Stimulated activated CD8-positive, alpha-beta memory T cell treated with anti-CD3 and anti-CD28 coated beads, Interleukin-7, amount 100 ng/mL, for 1 hour (primary cell): ENCODE measurements around the gene SEMA4D.

Experiments used
- DNase-seq, 2 donors: peaks; one replicate each; pipeline ENCODE4 v3.0.0-alpha.2; 2020; ENCODE audit warnings: low read depth in 2 of 2

Gene SEMA4D

DNA sequence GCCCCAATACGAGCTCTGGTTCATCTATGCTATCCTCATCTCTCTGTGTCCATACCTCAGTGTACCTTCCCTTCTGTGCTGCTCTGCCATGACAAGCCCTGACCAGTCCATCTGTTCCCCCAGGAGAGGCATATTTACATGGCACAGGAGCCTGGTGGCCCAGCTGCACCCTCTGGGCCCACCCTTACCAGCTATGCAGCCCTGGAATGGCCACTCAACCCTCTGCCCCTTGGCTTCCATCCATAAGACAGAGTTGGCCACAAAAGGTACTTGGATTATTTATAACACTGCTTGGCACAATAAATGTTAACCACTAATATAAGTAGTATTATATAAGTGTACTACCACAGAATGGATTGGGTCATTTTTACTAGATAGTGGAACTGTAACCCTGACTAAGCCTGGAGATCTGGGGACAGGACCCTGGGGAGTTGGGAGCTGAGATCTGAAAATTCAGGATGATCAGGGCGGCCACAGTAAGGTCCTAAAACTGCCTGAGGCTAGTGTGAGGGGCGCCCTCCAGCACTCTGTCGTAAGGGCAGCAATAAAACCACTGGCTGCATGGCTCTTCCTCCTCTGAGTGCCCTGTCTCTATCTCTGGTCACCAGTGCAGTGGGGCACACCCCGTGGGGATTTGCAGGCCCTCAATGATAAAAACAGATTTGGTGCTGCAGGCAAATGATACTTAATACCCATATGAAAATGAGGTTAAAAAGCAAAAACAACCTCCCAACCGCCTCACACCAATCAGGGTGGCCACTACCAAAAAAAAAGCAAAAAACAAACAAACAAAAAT, 65.8 kb downstream of the SEMA4D start:
- no peak for DNase-seq

DNA sequence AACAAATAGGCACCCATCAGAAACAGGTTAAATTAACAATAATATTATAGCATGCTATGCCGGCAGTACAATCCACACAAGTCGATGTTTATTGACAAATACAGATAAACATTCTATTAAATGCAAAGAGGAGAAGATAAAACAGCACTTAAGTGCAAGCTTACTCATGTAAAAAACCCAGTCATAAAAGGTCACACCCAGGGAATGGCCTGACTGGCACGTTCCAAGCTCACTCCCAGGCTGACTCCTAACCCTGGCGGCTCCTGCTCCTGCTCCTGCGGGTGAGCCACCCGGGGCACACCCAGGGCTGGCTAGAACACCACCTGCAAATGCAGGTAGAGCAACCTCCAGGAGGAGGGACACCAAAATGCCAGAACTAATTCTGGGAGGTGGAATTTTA, 66.9 kb downstream of the SEMA4D start:
- no peak for DNase-seq

- no peak for DNase-seq
Measured at GRCh38 chr9:89428901-89429890, 68.7 kb downstream of the SEMA4D start.

DNA sequence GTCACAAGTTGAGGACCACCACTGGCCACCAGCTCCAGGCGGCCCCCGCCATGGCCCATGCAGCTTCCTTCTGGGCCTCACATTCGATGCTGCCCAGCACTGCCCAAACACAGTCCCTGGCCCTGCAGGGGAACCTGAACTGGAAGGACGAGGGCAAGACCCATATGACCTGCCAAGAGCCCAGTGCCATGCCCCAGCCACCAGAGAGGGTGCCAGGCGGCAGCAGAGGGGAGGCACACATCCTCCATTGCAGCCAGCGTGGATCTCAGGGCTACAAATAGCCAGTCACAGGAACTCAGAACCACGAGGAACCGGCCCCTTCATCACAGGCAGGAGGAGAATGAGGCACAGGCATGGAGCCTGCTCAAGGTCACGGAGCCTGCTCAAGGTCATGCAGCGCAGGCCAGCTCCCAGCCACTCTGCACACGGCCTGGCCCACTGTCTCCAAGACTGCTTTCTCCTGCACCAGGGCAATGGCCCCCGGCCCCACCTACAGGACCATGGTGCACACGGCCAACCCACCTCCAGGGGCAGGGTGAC, 69.6 kb downstream of the SEMA4D start:
- no peak for DNase-seq

DNA sequence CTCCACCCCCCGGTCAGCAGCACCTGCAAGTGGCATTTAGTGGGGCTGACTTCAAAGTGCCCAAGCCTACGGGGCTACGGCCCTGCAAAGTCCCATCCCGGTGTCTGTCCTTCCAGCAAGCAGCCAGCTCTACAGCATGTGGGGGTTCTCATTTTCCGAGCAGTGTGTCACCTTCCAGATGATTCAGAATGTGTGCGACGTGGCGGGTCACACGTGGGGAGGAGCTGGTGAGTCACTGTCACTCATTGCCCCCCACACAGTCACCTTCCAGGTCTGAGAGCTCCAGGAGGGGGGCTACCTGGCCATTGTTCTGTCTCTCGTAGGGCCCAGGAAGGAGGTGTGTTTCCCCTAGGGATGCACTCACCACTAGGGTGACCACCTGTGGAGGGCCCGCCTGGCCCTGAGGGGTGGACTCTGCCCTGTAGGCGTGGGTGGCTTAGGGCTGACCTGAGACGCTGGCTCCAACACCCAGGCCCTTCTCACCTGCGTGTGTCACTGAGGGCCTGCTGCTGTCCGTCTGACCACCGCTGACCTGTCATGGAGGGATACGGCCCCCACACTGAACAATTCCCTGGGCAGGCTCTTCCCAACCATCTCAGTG, 70.2 kb downstream of the SEMA4D start:
- peak; percentile 54 to 61 for DNase-seq

DNA sequence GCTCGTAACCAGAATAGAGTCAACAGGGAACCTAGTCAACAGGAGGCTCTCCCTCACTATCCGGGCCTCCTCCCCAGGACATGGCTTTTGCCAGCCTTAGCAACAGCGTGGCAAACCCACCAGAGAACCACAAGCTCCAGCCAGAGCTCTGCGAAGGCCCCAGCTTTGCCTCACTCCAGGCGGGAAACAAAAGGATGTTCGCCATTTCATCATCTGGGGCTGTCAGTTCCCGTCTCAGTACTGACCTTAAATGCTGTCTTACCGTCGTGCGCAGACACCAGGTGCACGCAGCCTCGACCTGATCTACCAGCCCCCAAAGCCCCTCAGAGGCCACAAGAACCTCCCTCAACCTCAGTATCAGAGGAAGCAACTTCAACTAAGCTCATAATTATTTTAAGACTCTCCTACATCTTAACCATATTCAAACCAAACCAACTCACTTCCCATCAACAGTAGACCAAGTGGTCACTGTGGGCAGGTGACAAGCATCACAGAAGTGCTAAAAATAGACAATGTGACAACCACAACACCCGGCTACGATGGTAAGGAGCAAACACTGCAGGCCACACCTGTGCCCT, 71.4 kb downstream of the SEMA4D start:
- no peak for DNase-seq

DNA sequence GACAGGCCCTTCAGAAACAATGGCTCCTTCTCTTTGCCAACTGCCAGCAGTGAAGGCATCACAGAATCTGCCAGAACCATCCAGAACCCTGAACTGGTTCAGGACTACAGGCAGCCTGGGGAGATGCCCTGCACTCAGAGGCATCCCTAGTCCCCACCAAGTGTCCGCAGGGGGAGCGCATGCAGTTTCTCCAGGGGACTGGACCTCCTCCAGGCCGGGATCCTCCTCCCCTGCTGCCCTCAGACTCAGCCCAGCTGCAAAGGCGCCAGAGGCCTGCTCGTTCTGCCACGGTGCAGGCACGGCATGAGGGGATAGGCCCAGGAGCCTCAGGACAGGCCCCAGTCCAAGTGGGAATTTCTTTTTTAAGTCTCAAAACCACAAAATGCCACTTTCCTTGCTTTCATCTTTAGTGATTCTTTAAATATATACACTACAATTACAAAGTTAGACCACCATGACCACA, 72.0 kb downstream of the SEMA4D start:
- DNase-seq = no peak

GRCh38 chr9:89425024-89425805, 72.7 kb downstream of the SEMA4D start:
- DNase-seq = no peak

- no peak for DNase-seq
Measured at GRCh38 chr9:89422151-89422975, 75.5 kb downstream of the SEMA4D start.

DNA sequence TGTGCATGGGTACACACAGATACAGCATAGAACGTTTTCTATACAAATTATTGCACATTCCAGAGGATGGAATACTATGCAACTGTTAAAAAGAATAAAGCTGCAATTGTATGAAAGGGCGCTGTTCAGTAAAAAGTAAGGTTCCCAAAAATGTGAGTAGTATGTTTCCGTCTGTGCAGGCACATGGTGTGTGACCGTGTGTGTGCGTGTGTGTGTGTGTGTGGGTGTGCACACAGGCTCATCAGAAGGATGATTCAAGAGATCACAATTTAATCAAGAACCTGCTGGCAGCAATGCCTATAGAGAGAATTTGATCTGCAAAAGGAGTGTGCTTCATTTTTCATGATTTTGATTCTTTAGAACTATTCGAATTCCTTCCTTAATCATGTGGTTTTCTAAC, 76.3 kb downstream of the SEMA4D start:
- DNase-seq = no peak

- no peak for DNase-seq
Measured at GRCh38 chr9:89420397-89421178, 77.3 kb downstream of the SEMA4D start.

DNA sequence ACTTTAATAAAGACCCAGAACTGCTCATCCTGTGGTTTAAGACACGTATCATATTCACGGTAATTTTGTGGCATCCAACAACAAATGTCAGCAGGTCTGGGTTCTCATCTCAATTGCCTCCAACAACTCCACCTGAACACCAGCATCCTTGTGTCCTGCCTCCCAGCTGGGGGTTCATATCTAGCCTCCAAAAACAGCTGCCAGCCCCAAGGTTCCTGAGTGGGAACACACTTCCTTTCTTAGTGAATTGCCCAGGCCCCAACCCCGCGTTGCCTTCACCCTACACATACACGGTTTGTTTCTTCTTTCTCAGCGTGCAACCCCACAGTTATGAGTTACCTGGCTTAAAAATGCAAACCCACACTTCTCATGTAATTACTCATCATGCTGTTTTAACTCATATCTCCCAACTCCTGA, 77.9 kb downstream of the SEMA4D start:
- no peak for DNase-seq

- peak in 1 of 2 donors; percentile 48 for DNase-seq
Measured at GRCh38 chr9:89418882-89419640, 78.9 kb downstream of the SEMA4D start.

DNA sequence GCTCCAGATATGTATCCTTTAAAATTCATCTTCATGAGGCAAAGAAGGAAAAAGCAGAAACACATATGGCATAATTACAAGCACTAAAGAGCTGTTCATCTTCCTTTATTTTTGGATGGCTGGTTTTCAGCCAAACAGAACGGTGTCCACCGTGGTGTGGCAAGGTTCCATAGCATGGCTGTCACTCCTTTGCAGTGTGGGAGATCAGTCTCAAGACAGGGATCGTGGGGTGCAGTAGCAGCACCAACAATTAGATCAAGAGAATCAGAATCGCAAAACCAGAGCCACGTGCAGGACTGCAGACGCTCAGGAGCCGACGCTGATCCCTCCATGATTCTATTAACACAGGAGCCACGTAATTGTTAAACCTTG, 79.5 kb downstream of the SEMA4D start:
- DNase-seq = no peak

DNA sequence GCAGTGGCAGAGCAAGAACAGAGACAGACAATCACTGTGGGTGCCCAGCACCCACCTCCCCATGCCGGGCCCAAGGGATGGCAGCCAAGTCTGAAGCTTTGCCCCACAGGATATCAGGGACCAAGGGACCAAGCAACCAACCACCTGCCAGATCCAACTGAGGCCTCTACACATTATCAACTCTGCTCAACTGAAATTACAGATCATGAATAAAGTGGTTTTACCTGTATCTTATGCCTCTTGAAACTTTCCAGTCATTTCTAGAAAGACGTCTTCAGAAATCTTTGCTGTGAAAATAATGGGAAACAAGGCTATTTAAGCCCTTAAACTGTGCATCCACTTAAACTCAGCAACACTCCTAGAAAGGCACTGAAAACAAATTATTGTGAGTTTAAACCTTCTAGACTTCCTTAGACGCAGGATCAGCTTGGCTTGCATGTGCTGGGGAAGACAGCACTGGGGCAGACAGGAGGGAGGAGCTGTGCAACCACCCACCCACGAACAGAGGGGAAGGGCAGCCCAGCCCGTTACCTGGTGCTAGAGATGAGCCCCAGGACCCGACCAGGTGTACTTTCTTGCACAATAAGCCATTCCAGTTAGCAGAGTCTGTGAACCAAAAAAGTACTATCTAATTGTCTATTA, 80.0 kb downstream of the SEMA4D start:
- DNase-seq = no peak

GRCh38 chr9:89414670-89415324, 83.1 kb downstream of the SEMA4D start:
- DNase-seq = no peak

DNA sequence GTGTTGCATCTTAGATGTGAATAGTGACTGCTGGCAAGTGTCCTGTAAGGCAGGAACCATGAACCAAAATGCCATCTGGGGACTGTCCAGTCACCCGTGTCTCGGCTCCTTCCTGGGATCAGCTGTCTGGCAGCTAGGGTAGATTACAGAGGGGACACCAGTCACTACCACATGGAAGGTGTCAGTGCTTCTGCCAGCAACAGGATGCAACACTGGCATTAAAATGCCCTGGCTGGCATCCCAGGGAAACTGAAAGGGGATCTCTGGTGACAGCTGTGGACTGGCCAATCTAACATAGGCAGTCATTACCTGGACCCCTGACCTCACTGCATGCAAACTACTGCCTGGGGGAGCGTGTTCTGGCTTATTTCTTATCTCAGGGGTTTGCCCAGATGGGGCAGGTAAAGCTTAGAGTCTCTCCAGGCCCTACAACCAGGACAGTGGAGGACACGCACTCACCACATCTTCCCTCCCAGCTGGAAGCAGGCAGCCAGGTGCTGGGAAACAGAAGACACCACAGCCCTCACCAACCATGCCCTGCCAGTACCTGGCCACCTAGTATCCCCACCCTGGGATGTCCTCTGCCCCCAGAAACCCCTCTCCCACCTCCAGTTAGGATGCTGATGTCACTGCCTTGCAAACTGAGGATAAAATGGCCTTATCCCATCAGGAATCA, 83.8 kb downstream of the SEMA4D start:
- no peak for DNase-seq
